ENCODE data around the gene GPC1. TPM values are rescaled to one million over a fixed set of nuclear protein-coding genes. Genes with fewer than 3 reads are reported as not detected.
A peak's percentile ranks its signal among the peaks of the same experiment; 100 is the strongest.

Gene GPC1
- total and polyA plus RNA-seq, 2 of the 13 experiments (the other 11 are each of a cell fraction or from before 2014, with no cell fraction given) = 4.0 to 5.5 TPM

- POLR2A ChIA-PET = no interaction called here
- CTCF ChIA-PET (ENCODE audit: low intra/inter-chr PET ratio, low total read pairs) = no interaction called here
- H3K27ac ChIP-seq (ENCODE audit: extremely low read length, insufficient read depth, low read length) = no peak overlapping the region
- FAIRE-seq (no peak), DNase-seq (ENCODE audit: low spot score) (no peak), ATAC-seq (no peak)
- TF ChIP-seq ETV6 (CRISPR knock-in tag; conservative IDR thresholded peaks at IDR 0.05) (no peak), ZNF142 (CRISPR knock-in tag; IDR thresholded peaks at IDR 0.05) (no peak), ZSCAN12 (CRISPR knock-in tag; IDR thresholded peaks at IDR 0.05) (no peak), GABPB1 (CRISPR knock-in tag; IDR thresholded peaks at IDR 0.05) (0 out of 2 replicates have a peak, but pooled peaks have one; percentile 14)
- WGBS (ENCODE audit: low lambda C conversion rate) = 0% methylated on average over 4 of the region's 22 CpGs
- H3K36me3 ChIP-seq (replicated peaks in 1 of 2; ENCODE audit: control insufficient read depth in 1 of 2, insufficient read depth in 2 of 2, low read length in 2 of 2) = no peaks in the 10 kb centered on the region
- no peak overlapping the region for H3K4me3 ChIP-seq (replicated peaks in 1 of 3; ENCODE audit: insufficient read depth in 1 of 3, low read depth in 2 of 3, low read length in 3 of 3)
- peaks cover 6% of the 10 kb centered on the region; the same call in 1 of the 2 replicates for H4K20me1 ChIP-seq (ENCODE audit: insufficient read depth, low read length)
- intact Hi-C loops (cut with micrococcal nuclease; ENCODE audit: unreplicated experiment) (no loop called here), in situ Hi-C loops (cut with HindIII; ENCODE audit: extremely low pct_ligation_motif_present, low pct_unique_long_range_greater_than_20kb) (no loop called here)
- no peak overlapping the region for H2AFZ ChIP-seq (ENCODE audit: low read length)
- no peak overlapping the region for H3K4me2 ChIP-seq (ENCODE audit: low read depth, low read length)
- H3K4me1 ChIP-seq (ENCODE audit: insufficient read depth, low read length) = peaks cover 13% of the 10 kb centered on the region; the same call in 1 of the 2 replicates
- no peak overlapping the region for H3K9ac ChIP-seq (ENCODE audit: insufficient read depth, low read depth, low read length)
- no peaks in the 10 kb centered on the region for H3K9me3 ChIP-seq (ENCODE audit: low read length)
- no peaks in the 10 kb centered on the region for H3K79me2 ChIP-seq (ENCODE audit: insufficient read depth, low read length)
- H3K27me3 ChIP-seq (ENCODE audit: control insufficient read depth in 1 of 2, insufficient read depth in 2 of 2, low read length in 2 of 2) = peaks cover 23 to 55% of the 10 kb centered on the region in 2 experiments; a peak in 4 of 5 replicates
- no TSS peak for BruUV-seq (replicated peaks)
Measured at GRCh38 chr2:240447331-240447730, 11.9 kb downstream of the GPC1 start.
